Neural cell (in vitro differentiated cells): ENCODE data around the gene CRYGN. TPM values are rescaled to one million over a fixed set of nuclear protein-coding genes. Genes with fewer than 3 reads are reported as not detected.

Source experiments
- H2AFZ ChIP-seq: fragments of 200-600, 300-800 bp; sonication (generic), shearing (Covaris generic); 2 replicates; pipeline ENCODE4 v1.6.0; 2014; ENCODE audit warnings: low read depth, mild to moderate bottlenecking, antibody characterized with exemption, low read length, moderate library complexity
- H3F3A ChIP-seq: fragments of 200-600 bp; shearing (Covaris generic); 2 replicates; pipeline ENCODE4 v1.6.1; 2016; ENCODE audit warnings: mild to moderate bottlenecking, moderate library complexity, mixed read lengths, antibody characterized with exemption, low read length; ENCODE audit not compliant: insufficient read depth, poor library complexity, severe bottlenecking
- H3K27ac ChIP-seq: fragments of 200-600, 300-800 bp; sonication (generic), shearing (Covaris generic); 2 replicates; pipeline ENCODE4 v1.5.1; 2014; ENCODE audit warnings: mild to moderate bottlenecking, low read length, moderate library complexity
- H3K27me3 ChIP-seq: fragments of 300-800, 200-600 bp; sonication (generic), shearing (Covaris generic); 2 replicates; pipeline ENCODE4 v1.6.0; 2014; ENCODE audit warnings: mild to moderate bottlenecking, low read depth, low read length, moderate library complexity; ENCODE audit not compliant: insufficient read depth
- H3K36me3 ChIP-seq: fragments of 300-800, 200-600 bp; sonication (generic), shearing (Covaris generic); 2 replicates; pipeline ENCODE4 v1.5.1; 2014; ENCODE audit warnings: mild to moderate bottlenecking, antibody characterized with exemption, low read length, moderate library complexity; ENCODE audit not compliant: insufficient read depth
- H3K4me2 ChIP-seq: fragments of 300-800, 200-600 bp; sonication (generic), shearing (Covaris generic); 2 replicates; pipeline ENCODE4 v1.6.0; 2014; ENCODE audit warnings: mild to moderate bottlenecking, low read length
- H3K4me3 ChIP-seq: fragments of 300-800, 200-600 bp; sonication (generic), shearing (Covaris generic); 2 replicates; pipeline ENCODE4 v1.5.1; 2014; ENCODE audit warnings: mild to moderate bottlenecking, low read length, moderate library complexity
- H3K79me2 ChIP-seq: fragments of 200-600 bp; shearing (Covaris generic); replicated peaks from 2 replicates; pipeline ENCODE4 v1.6.0; 2014; ENCODE audit warnings: mild to moderate bottlenecking, low read length, moderate library complexity; ENCODE audit not compliant: insufficient read depth
- H3K9ac ChIP-seq: fragments of 300-800, 200-600 bp; sonication (generic), shearing (Covaris generic); 2 replicates; pipeline ENCODE4 v1.6.1; 2016; ENCODE audit warnings: mild to moderate bottlenecking, low read length, mixed read lengths
- H3K9me2 ChIP-seq: fragments of 200-600 bp; shearing (Covaris generic); 2 replicates; pipeline ENCODE4 v1.6.1; 2016; ENCODE audit warnings: mild to moderate bottlenecking, low read length, mixed read lengths; ENCODE audit not compliant: insufficient read depth
- H3K9me3 ChIP-seq: fragments of 200-600, 300-800 bp; sonication (generic), shearing (Covaris generic); 2 replicates; pipeline ENCODE4 v1.6.1; 2016; ENCODE audit warnings: mild to moderate bottlenecking, mixed run types, low read length, moderate library complexity, mixed read lengths
- H4K20me1 ChIP-seq: fragments of 200-600 bp; shearing (Covaris generic); 2 replicates; pipeline ENCODE4 v1.6.1; 2016; ENCODE audit warnings: mild to moderate bottlenecking, mixed run types; ENCODE audit not compliant: insufficient read depth
- CTCF ChIP-seq: fragments of 450-650 bp; IDR thresholded peaks from 2 replicates; pipeline ENCODE4 v1.5.1; 2014; ENCODE audit warnings: antibody characterized with exemption, mild to moderate bottlenecking, moderate library complexity; ENCODE audit not compliant: poor library complexity, severe bottlenecking
- EP300 ChIP-seq: fragments of 450-650 bp; conservative IDR thresholded peaks from 2 replicates; pipeline ENCODE4 v1.6.1; 2014; ENCODE audit warnings: antibody characterized with exemption, mild to moderate bottlenecking, moderate library complexity; ENCODE audit not compliant: poor library complexity, severe bottlenecking
- EZH2 ChIP-seq: fragments of 200-600, 300-800 bp; shearing (Covaris generic), sonication (generic); IDR thresholded peaks from 2 replicates; pipeline ENCODE4 v1.6.1; 2014; ENCODE audit warnings: antibody characterized with exemption, low read length, borderline replicate concordance, mild to moderate bottlenecking; ENCODE audit not compliant: insufficient read depth, poor library complexity, severe bottlenecking
- MXI1 ChIP-seq: fragments of 450-650 bp; conservative IDR thresholded peaks from 2 replicates; pipeline ENCODE4 v1.6.1; 2014; ENCODE audit warnings: antibody characterized with exemption, mild to moderate bottlenecking; ENCODE audit not compliant: poor library complexity, severe bottlenecking
- POLR2AphosphoS5 ChIP-seq: IDR thresholded peaks from 2 replicates; pipeline ENCODE4 v1.6.1; 2012
- RAD21 ChIP-seq: fragments of 450-650 bp; conservative IDR thresholded peaks from 2 replicates; pipeline ENCODE4 v1.6.1; 2014; ENCODE audit warnings: antibody characterized with exemption, mild to moderate bottlenecking, moderate library complexity
- SMC3 ChIP-seq: fragments of 450-650 bp; conservative IDR thresholded peaks from 2 replicates; pipeline ENCODE4 v1.6.1; 2014; ENCODE audit warnings: antibody characterized with exemption, mild to moderate bottlenecking, moderate library complexity; ENCODE audit not compliant: poor library complexity
- TAF1 ChIP-seq: IDR thresholded peaks from 2 replicates; pipeline ENCODE4 v1.6.1; 2012; ENCODE audit warnings: low read depth
- polyA plus RNA-seq: library from polyadenylated mRNA; depleted of rRNA; stranded (reverse); fragments of >200 nt; gene quantifications from 2 replicates; pipeline ENCODE4 v1.2.3, GENCODE V29; 2014
- TF ChIP-seq, protein P1 (sequence below): IDR thresholded peaks from 2 replicates; pipeline ENCODE4 v1.6.1; 2012; ENCODE audit warnings: borderline replicate concordance

Gene CRYGN
- polyA plus RNA-seq, 1 donor from 2014 or later: not detected

GRCh38 chr7:151428378-151429236, 11.3 kb downstream of the CRYGN start:
- Histone ChIP-seq H3K9me2 (no peaks in the 10 kb centered on the region), H3K9me3 (peaks cover 5% of the 10 kb centered on the region), H3K4me3 (no peak overlapping the region), H3K79me2 (no peaks in the 10 kb centered on the region), H3K27me3 (no peaks in the 10 kb centered on the region), H3K4me2 (no peak overlapping the region), H3F3A (no peaks in the 10 kb centered on the region), H3K36me3 (no peaks in the 10 kb centered on the region), H3K9ac (no peak overlapping the region), H4K20me1 (no peaks in the 10 kb centered on the region), H3K27ac (no peak overlapping the region), H2AFZ (no peak overlapping the region)
- TF ChIP-seq, protein P1, sequence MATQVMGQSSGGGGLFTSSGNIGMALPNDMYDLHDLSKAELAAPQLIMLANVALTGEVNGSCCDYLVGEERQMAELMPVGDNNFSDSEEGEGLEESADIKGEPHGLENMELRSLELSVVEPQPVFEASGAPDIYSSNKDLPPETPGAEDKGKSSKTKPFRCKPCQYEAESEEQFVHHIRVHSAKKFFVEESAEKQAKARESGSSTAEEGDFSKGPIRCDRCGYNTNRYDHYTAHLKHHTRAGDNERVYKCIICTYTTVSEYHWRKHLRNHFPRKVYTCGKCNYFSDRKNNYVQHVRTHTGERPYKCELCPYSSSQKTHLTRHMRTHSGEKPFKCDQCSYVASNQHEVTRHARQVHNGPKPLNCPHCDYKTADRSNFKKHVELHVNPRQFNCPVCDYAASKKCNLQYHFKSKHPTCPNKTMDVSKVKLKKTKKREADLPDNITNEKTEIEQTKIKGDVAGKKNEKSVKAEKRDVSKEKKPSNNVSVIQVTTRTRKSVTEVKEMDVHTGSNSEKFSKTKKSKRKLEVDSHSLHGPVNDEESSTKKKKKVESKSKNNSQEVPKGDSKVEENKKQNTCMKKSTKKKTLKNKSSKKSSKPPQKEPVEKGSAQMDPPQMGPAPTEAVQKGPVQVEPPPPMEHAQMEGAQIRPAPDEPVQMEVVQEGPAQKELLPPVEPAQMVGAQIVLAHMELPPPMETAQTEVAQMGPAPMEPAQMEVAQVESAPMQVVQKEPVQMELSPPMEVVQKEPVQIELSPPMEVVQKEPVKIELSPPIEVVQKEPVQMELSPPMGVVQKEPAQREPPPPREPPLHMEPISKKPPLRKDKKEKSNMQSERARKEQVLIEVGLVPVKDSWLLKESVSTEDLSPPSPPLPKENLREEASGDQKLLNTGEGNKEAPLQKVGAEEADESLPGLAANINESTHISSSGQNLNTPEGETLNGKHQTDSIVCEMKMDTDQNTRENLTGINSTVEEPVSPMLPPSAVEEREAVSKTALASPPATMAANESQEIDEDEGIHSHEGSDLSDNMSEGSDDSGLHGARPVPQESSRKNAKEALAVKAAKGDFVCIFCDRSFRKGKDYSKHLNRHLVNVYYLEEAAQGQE: no peak
- TF ChIP-seq CTCF: no peak
- TF ChIP-seq SMC3: no peak
- no peak for TF ChIP-seq EZH2
- no peak for TF ChIP-seq MXI1
- TF ChIP-seq TAF1: no peak
- TF ChIP-seq EP300: no peak
- TF ChIP-seq POLR2AphosphoS5: no peak
- TF ChIP-seq RAD21: no peak

GRCh38 chr7:151427705-151428377, 12.1 kb downstream of the CRYGN start:
- Histone ChIP-seq H3K4me2 (no peak overlapping the region), H3K27ac (no peak overlapping the region), H3K36me3 (no peaks in the 10 kb centered on the region)

More at GRCh38 chr7:151427705-151428377, 12.1 kb downstream of the CRYGN start:
- no peak overlapping the region for H2AFZ ChIP-seq
- no peak for TF ChIP-seq CTCF
- TF ChIP-seq EP300: no peak
- no peak for TF ChIP-seq RAD21
- TF ChIP-seq, protein P1: no peak
- TF ChIP-seq POLR2AphosphoS5: no peak
- TF ChIP-seq SMC3: no peak
- H3K9ac ChIP-seq: no peak overlapping the region
- H3K9me2 ChIP-seq: no peaks in the 10 kb centered on the region
- no peaks in the 10 kb centered on the region for H4K20me1 ChIP-seq
- no peak overlapping the region for H3K4me3 ChIP-seq
- H3K9me3 ChIP-seq: peaks cover 5% of the 10 kb centered on the region
- H3K79me2 ChIP-seq: no peaks in the 10 kb centered on the region
- H3F3A ChIP-seq: no peaks in the 10 kb centered on the region
- no peaks in the 10 kb centered on the region for H3K27me3 ChIP-seq
